ENCODE data around the gene RUVBL1. TPM values are rescaled to one million over a fixed set of nuclear protein-coding genes. Genes with fewer than 3 reads are reported as not detected.

Gene RUVBL1
- 97.3 to 106 TPM (median 103 TPM) in 5 replicates for total RNA-seq (2022; extraction: Qiagen RNA extraction; ENCODE audit: low read depth)

DNA sequence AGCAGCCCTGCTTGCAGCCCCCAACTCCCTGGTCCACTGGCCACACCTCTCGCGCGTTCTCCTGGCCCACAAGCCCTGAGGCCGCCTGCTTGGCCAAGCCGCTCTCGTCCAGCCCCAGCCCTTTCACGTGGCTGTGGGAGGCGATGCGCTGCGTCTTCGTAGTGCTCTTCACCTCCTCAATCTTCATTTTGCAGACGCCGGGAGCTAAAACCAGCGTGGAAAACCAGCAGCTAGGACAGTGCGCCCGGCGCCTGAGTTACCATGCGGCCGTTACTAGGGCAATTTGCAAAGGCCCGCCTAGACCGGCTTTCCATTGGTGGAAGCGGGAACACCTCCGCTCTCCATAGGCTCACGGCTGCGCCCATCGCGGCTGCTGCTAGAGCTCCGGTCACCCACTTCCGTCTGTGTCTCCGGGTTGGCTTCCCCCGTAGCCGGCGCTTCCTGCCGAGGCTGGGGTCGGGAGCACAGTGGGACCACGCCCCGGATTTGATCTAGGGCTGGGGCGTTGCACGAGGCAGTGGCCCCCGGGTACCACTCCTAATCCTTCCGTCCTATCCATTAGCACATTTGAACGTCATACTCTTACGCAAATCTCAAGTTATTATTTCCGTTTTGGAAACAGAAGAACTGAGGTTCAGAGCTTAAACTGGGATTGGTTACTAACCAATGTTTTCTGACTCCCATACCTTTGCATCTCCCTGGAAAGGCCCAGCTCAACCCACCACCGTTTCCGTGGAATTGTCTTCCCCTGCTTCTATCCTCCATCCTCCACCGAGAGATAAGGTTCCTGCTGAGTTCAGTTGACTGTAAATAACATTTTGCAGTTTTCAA is at the start of gene RUVBL1:
RUVBL1 (minus strand) TSS at position 275 of the 831 bp plus-strand sequence; CDS start at position 187, 88 bp downstream.

DNA sequence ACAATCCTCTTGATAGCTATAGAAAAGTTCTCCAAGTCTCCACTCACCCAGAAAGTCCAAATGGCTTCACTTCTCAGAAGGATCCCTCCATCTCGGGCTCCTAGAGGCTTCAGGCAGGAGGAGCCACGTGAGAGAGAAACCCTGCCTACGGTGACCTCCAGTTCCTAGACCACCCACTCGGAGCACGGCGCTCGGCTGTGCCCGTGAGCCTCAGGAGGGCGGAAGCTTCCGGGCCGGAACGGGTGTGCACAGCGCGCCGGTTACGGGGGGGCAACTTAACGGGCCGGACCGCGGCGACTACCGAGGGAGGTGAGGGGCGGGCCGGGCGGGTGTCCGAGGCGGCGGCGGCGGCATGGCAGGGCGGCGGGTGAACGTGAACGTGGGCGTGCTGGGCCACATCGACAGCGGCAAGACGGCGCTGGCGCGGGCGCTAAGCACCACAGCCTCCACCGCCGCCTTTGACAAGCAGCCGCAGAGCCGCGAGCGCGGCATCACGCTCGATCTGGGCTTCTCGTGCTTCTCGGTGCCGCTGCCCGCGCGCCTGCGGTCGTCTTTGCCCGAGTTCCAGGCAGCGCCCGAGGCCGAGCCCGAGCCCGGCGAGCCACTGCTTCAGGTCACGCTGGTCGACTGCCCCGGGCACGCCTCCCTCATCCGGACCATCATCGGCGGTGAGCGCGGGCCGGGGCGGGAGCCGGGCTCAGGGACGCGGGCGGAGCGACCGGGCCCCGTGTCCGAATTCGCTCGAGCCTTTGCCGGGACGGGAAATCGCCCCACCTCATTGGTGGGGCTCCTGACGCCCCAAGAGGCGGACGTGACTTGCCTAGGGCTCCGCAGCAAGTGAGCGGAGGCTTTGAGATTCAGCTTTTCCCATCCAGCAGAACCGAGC is 29.8 kb upstream of the RUVBL1 start, which contains the start of gene EEFSEC:
EEFSEC (plus strand) TSS at position 326 of the 886 bp plus-strand sequence; CDS start at position 353, 27 bp downstream.

GRCh38 chr3:128051837-128052594 is 71.6 kb downstream of the RUVBL1 start, which contains the start of gene SEC61A1:
Gene SEC61A1, plus strand, starts transcription at chr3:128052437. Its CDS starts 116 bp downstream, at chr3:128052553.

Other genes starting within 250 kb of the RUVBL1 start
- not detected in 5 replicates for gene KBTBD12, start 208.6 kb downstream of the RUVBL1 start, total RNA-seq (2022; extraction: Qiagen RNA extraction; ENCODE audit: low read depth)
- gene SEC61A1, start 71.4 kb downstream of the RUVBL1 start, total RNA-seq (2022; extraction: Qiagen RNA extraction; ENCODE audit: low read depth): 115 to 134 TPM (median 133 TPM) in 5 replicates
- gene EEFSEC, start 29.7 kb upstream of the RUVBL1 start, total RNA-seq (2022; extraction: Qiagen RNA extraction; ENCODE audit: low read depth): 8.7 to 10.6 TPM (median 9.8 TPM) in 5 replicates

All from A549 treated with CpdA at 1 μM for 4 hours (cell line).